MG63 (cell line): ENCODE measurements around the gene GPRASP1. TPM values are rescaled to one million over a fixed set of nuclear protein-coding genes. Genes with fewer than 3 reads are reported as not detected.

Source experiments
- DNase-seq: peaks from one replicate; pipeline ENCODE4 v3.0.0-alpha.2; 2020
- H3K27me3 ChIP-seq: fragments of 250-450 bp; sonication (Bioruptor Pico); 2 replicates; pipeline ENCODE4 v1.5.1; 2020; ENCODE audit warnings: mild to moderate bottlenecking, moderate library complexity
- H3K36me3 ChIP-seq: fragments of 250-450 bp; sonication (Bioruptor Pico); 2 replicates; pipeline ENCODE4 v1.5.1; 2020; ENCODE audit warnings: mild to moderate bottlenecking, moderate library complexity
- H3K4me3 ChIP-seq: fragments of 250-450 bp; sonication (Bioruptor Pico); 2 replicates; pipeline ENCODE4 v1.5.1; 2020; ENCODE audit warnings: mild to moderate bottlenecking, moderate library complexity
- H3K9me3 ChIP-seq: fragments of 250-450 bp; sonication (Bioruptor Pico); 2 replicates; pipeline ENCODE4 v1.5.1; 2020; ENCODE audit warnings: mild to moderate bottlenecking, moderate library complexity
- total RNA-seq: library from RNA; depleted of rRNA; stranded (reverse); fragments of >200 nt; shearing (Covaris generic); gene quantifications from 2 replicates; pipeline ENCODE4 v1.2.3, GENCODE V29; 2014; ENCODE audit warnings: low replicate concordance; rRNA removed

The GPRASP1 gene
- total RNA-seq, 1 experiment from 2014 or later: 0.10 TPM

- no peaks in the 10 kb centered on the region for H3K9me3 ChIP-seq
- no peak for DNase-seq
Observed at GRCh38 chrX:102684772-102685520, 33.7 kb downstream of the GPRASP1 start.

DNA sequence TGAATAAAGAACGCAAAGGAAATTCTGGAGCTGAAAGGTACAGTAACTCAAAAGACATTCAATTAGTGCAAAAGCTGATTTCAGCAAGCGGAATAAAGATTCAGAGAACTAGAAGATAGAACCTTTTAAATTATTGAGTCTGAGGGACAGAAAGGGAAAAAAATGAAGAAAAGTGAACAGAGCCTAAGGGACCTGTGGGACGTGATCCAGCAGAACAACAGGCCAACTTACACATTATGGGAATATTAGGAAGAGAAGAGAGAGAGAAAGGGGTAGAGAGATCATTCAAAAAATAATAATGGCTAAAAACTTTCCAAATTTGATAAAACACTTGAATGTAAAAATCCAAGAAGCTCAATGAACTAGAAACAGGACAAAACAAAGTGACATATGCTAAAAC is 43.5 kb downstream of the GPRASP1 start:
- Histone ChIP-seq H3K36me3 (no peaks in the 10 kb centered on the region), H3K4me3 (no peak overlapping the region), H3K9me3 (no peaks in the 10 kb centered on the region), H3K27me3 (no peaks in the 10 kb centered on the region)
- no peak for DNase-seq

More at GRCh38 chrX:102684772-102685520, 33.7 kb downstream of the GPRASP1 start:
- Histone ChIP-seq H3K27me3 (no peaks in the 10 kb centered on the region), H3K4me3 (no peak overlapping the region), H3K36me3 (no peaks in the 10 kb centered on the region)

DNA sequence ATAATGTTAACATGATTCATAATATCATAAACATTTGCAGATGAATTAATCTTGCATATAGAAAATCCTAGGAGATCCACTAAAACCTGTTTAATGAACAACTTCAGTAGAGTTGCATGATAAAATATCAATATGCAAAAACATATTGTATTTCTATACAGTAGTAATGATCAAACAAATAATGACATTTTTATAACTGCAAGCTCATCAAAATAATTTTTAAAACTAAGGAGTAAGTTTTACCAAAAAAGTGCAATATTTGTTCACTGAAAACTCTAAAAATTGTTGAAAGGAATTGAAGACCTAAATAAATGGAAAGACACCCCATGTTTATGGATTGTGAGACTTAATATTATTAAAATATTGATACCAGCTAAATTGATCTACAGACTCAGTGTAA is 45.0 kb downstream of the GPRASP1 start:
- H3K9me3 ChIP-seq: no peaks in the 10 kb centered on the region
- no peak for DNase-seq
- no peak overlapping the region for H3K4me3 ChIP-seq
- H3K36me3 ChIP-seq: no peaks in the 10 kb centered on the region
- no peaks in the 10 kb centered on the region for H3K27me3 ChIP-seq

- no peak for DNase-seq
- H3K36me3 ChIP-seq: no peaks in the 10 kb centered on the region
- no peaks in the 10 kb centered on the region for H3K9me3 ChIP-seq
- H3K27me3 ChIP-seq: no peaks in the 10 kb centered on the region
- no peak overlapping the region for H3K4me3 ChIP-seq
Observed at GRCh38 chrX:102697494-102697893, 46.2 kb downstream of the GPRASP1 start.

Other genes starting within 250 kb of the GPRASP1 start
- gene NXF2B, start 211.5 kb upstream of the GPRASP1 start, total RNA-seq: not detected in 2 replicates
- gene TCP11X2, start 179.7 kb upstream of the GPRASP1 start, total RNA-seq: not detected in 2 replicates
- not detected in 2 replicates for gene TMSB15A, start 134.7 kb upstream of the GPRASP1 start, total RNA-seq
- 2.9 and 6.6 TPM in 2 replicates for gene ARMCX5, start 52.0 kb upstream of the GPRASP1 start, total RNA-seq
- 4.3 and 11.3 TPM in 2 replicates for gene GPRASP2, start 61.0 kb downstream of the GPRASP1 start, total RNA-seq
- gene GPRASP3, start 69.3 kb downstream of the GPRASP1 start, total RNA-seq: 0.95 and 1.9 TPM in 2 replicates